NCI-H2029 (cell line): ENCODE results near the gene APBA2.
"Not testable (repeated sequence)": the region's sequence is repeated elsewhere in the genome, so short reads cannot be mapped to it uniquely, and the experiment has no call there.

Source experiments
- DNase-seq: peaks from one replicate; lab custom pipeline; 2025; lab: John Stamatoyannopoulos, UW

APBA2 gene

DNA sequence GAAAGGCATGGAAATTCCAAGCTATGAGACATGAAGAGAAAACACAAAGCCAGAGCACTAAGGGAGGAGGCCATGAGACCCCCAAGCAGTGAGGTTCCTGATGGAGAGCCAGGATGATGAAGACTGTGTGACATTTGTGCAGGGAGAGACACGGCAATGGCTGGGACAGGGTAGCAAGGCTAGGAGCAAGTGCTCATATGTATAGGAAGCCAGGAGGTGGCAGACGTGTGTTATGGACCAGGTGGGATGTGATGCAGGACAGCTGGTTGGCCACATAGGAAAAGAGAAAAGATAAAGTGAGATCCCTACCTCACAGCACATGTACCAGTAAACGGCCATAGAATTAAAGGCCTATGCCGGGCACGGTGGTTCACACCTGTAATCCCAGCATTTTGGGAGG, 112.7 kb downstream of the APBA2 start:
- no peak for DNase-seq

DNA sequence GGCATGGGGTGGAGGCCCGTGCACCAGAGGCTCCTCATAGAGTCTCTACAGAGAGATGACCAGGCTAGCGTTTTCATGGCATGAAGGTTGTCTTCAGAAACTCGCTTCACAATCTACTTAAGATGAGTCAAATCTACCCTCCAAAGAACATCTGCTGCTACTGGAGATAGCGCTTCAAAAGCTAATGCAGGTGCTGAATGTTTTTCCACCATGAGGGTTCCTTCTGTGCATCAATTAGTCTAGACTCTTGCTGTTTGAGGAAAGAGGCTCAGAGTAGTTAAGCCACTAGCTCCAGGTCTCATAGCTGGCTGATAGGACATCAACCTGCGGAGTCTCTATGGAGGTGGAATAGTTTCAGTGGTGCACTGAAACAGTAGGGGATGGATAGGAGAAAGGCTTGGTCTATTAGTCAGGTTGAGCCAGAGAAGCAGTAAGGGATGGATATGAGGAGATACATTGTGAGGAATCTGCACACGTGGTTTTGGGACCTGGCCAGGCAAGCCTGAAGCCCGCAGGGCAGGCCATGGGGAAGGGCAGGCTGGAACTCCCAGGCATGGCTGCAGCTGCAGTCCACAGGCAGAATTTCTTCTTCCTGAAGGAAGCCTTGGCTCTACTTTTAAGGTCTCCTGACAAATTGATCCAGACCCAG, 117.5 kb downstream of the APBA2 start:
- DNase-seq, result no peak

DNA sequence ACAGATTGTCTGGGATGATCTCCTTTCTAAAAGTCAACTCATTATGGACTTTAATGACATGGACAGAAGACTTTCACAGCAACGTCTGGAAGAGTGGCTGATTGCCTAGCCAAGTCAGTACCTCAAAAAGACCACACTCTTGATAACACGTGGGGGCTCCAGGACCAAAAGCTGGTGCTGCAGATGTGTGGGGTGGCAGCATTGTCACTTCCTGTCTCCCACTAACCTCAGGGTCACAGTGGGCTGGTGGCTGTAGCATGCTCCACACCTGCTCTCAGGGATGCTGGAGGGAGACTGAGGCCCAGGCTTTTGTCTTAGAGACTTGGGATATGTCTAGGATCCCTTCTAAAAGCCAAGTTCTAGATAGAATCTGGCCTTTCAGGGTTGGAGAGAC, 118.1 kb downstream of the APBA2 start:
- DNase-seq, result no peak

DNA sequence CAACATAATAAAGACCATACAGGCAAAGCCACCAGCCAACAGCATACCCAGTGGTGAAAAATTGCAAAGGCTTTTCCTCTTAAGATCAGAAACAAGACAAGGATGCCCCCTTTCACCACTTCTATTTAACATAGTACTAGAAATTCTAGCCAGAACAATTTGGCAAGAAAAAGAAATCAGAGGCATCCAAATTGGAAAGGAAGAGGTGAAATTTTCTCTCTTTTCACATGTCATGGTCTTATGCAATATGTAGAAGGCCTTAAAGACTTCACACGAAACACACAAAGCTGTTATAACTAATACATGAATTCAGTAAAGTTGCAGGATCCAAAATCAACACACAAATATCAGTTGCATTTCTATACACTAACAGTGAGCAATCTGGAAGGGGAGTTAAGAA, 120.2 kb downstream of the APBA2 start:
- DNase-seq, result no peak

DNA sequence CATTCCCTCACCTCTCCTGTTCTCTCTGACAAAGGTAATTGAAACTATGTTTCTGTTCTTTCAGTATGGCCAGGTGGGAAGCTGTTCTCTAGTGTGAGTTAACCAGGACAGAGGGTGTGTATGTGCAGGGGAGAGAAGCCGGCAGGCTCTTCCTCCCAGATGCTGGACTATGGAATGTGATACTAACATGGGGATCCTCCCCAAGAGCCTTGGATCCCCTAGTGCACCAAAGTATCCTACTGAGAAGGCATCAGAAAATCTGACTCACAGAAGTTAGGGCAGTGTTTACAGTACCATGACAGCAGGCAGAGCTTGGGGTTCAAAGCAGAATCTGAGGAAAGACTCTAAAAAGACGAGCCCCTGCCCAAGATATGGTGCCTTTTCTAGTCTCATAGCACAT, 123.1 kb downstream of the APBA2 start:
- no peak for DNase-seq

DNA sequence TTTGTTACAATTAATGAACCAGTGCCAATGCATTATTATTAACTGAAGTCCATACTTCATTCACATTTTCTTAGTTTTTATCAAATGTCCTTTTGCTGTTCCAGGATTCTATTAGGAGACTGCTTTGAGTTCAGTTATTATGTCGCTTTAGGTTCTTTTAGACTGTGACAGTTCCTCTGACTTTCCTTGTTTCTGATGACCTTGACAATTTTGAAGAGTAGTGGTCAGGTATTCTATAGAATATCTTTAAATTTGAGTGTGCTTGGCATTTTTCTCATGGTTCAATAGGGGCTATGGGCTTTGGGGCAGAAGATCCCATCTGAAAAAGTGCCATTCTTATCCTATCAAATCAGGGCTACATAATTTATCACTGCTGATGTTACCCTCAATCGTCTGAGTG, 126.3 kb downstream of the APBA2 start:
- no peak for DNase-seq

DNA sequence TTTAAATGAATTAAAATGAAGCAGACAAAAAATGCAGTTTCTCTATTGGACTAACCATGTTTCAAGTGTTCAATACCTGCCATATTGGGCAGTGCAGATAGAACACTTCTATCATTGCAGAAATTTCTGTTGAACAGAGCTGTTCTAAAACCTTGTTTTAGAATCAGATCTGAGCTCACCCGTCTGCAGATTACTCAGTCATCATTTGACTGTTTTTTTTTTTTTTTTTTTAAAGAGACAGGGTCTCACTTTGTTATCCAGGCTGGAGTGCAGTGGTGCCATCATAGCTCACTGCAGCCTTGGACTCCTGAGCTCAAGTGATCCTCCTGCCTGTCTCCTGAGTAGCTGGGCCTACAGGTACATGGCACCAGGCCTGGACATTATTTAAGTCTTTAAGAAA, 128.7 kb downstream of the APBA2 start:
- DNase-seq, result no peak

DNA sequence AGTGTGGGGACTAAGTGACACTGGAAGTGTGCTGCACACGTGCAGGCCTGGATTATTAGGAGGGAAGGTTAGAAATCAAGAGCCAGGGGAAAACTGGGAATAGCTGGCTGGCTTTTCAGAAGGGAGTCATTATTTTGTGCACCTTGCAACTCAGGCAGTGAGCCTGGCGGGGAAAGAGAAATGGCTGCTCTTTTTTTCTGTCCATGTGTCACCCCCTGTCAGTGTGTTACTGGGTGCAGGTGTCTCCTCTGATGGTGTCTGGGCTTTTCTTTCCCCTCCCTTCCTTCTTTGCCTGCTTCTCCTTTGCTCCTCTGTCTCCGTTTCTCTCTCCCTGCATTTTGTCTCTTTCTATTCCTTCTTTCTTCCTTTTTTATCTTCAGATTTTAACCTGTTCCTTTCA, 130.7 kb downstream of the APBA2 start:
- DNase-seq, result no peak

DNA sequence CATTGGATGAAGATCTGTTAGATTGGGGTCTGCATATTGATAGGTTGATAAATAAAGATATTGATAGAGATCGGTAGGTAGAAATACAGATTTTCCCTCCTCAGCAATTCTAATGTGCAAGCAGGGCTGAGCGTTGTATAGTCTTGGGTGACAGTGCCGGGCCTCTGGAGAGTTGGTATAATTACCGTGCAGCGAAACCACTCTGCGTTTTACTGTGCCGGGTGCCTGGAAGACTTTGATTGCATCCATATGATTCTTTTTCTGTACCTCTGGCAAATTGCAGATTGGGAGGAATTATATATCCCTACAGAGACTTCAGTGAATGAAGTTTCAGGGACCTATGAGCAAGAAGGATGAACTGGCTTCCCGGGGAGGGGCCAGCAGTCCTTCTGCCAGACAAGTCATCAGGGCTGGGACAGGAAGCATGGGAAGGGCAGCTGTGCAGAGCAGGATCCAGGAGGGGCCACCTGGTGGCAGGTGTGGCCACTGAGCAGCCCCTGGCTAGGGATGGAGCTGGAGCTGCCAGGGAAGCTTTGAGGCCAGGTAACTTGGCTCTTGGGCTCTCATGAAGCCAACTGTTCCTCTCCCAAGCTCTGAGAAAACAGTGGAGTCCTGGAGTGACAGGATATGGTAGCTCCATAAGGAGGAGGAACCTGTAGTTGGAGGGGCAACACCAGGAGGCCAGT, 132.5 kb downstream of the APBA2 start:
- DNase-seq, result peak; percentile 2

DNA sequence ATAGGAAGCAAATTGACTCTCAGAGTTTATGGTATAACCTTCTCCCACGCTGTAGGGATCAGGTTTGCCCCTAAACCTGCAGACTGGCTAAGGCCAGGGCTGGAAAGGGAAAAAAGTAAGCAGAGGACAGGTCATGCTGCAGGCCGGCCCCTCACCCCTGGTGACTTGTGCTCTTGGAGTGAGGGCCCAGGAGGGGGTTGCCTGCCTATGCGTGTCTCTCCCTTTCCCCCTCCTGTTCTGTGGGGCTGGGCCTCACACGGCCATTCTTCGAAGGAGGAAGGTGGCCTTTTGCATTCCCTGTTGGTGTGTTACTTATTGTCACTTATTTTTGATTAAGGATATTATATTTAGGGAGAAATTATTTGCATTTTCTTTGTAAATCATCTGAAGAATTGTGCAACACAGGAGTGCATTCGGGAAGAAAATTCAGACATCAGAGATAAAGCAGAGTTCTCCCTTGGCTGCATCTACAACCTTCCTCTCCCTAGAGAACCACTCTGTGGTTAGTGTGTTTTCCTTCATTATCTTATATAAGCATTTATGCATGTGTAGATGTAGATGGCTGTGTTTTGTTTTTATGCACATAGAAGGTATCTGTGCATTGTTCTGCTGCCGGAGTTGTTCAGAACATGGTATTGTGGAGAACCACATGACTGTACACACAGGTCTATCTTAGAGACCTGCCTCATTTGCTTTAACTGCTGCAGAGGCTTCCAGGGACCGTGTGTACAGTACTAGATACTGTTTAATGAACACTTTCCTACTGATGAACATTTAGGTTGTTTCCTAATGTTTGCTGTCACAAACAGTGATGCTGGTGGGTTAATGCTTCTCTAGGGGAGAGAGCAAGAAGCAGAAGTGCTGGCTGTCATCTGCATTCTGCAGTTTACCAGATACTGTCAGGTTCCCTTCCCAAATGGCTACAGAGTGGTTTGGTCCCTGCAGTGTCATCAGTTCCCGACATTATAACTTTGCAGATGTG, 133.5 kb downstream of the APBA2 start:
- DNase-seq, result no peak

DNA sequence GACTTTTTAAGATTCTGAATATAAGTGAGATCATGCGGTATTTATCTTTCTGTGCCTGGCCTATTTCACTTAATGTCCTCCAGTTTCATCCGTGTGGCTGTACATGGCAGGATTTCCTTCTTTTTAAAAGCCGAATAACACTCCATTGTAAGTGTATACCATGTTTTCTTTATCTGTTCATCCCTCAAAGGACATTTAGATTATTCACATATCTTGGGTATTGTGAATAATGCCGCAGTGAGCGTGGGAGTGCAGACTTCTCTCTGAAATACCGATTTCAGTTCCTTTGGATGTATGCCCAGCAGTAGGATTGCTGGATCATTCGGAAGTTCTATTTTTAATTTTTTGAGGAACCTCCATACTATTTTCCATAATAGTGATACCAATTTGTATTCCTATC, 136.1 kb downstream of the APBA2 start:
- DNase-seq, result no peak

DNA sequence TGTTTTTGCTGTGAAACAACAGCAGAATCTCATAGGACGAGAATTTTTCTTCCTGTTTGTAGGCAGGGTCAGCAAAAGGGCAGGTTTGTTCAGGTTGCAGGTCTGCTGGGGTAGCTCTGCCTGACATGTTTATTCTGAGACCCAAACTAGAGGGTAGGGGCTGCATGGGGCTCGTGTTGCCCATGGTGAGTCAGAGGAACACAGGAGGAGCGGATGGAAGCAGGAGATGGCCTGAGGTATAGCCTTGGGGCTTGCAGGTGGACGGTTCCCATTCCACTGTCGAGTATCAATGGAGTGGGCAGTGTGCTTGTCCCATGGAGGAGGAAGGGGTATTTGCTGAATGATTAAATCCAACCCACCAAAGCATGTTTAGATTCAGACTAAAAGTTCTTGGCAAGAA, 138.9 kb downstream of the APBA2 start:
- no peak for DNase-seq

DNA sequence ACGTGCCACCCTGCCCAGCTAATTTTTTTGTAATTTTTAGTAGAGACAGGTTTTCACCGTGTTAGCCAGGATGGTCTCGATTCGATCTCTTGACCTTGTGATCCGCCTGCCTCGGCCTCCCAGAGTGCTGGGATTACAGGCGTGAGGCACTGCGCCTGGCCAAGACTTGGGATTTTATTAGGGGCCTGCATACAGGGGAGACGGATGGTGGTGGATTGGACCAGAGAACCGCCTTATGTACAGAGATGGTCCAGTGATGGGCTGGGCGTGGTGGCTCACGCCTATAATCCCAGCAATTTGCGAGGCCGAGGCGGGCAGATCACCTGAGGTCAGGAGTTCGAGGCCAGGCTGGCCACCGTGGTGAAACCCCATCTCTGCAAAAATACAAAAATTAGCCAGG, 139.6 kb downstream of the APBA2 start:
- not testable (repeated sequence) for DNase-seq

DNA sequence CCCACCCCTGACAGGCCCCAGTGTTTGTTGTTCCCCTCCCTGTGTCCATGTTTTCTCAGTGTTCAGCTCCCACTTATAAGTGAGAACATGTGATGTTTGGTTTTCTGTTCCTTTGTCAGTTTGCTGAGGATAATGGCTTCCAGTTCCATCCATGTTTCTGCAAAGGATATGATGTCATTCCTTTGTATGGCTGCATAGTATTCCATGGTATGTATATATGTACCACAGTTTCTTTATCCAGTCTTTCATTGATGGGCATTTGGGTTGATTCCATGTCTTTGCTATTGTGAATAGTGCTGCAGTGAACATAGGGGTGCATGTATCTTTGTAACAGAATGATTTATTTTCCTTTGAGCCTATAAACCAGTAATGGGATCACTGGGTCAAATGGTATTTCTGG, 142.4 kb downstream of the APBA2 start:
- not testable (repeated sequence) for DNase-seq

DNA sequence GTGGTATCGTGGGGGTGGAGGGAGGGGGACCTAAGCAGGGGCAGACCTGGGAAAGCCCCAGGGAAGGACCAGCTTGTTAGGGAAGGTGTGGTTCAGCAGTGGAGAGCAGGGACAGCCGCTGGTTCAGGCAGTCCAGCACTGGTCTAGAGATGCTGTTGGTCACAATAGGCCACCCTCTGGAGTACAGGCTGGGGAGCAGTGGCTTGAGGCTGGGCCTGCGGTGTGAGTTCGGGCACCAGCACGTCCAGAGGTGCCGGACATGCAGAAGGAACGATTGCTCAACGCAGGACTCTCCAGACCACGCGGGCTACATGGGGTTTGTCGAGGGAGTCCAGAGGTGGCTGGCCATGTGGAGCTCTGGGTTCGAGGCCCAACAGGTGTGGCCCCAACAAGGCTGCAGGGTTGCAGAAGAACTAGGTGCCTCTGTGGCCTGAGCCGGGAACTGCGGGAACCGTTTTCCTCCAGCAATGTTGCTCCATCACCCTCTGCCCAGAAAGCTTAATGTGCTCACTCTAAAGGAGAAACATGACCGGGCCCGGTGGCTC, 143.9 kb downstream of the APBA2 start:
- DNase-seq, result no peak

DNA sequence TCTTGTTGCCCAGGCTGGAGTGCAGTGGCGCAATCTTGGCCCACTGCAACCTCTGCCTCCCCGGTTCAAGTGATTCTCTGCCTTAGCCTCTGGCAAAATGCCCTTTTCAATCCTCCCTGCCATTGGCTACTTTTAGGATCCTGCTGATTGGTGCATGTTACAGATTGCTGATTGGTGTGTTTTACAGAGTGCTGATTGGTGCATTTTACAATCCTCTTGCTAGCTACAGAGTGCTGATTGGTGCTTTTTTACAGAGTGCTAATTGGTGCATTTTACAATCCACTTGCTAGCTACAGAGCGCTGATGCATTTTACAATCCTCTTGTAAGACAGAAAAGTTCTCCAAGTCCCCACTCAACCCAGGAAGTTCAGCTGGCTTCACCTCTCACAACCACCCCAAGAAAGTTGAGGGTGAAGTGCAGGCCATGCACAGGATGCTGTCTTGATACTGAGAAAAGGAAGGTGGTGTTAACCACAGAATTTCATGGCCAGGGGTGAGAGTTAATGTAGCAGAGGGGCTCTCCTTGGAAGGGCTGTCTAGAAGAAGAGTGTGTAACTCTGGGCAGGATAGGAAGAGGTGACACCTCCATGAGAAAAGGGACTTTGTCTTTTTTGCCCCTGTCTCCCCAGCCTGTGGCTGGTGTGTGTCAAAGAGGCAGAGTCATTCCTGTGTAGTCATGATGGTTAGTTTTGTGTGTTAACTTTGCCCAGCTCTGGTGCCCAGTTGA, 145.9 kb downstream of the APBA2 start:
- DNase-seq, result no peak

DNA sequence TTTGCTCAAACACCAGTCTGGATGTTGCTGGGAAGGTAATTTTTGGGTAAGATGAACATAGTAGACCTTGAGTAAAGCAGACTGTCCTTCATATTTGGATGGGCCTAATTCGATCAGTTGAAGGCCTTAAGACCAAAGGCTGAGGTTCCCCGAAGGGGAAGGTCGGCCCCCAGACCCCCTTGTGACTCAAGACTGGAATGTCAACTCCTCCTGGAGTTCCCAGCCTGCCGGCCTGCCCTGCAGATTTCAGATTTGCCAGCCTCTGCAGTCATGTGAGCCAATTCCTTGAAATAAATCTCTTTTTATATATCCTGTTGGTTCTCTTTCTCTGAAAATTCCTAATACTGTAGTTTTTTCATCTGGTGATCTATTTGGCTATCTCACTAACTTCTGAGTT, 146.5 kb downstream of the APBA2 start:
- DNase-seq, result no peak

DNA sequence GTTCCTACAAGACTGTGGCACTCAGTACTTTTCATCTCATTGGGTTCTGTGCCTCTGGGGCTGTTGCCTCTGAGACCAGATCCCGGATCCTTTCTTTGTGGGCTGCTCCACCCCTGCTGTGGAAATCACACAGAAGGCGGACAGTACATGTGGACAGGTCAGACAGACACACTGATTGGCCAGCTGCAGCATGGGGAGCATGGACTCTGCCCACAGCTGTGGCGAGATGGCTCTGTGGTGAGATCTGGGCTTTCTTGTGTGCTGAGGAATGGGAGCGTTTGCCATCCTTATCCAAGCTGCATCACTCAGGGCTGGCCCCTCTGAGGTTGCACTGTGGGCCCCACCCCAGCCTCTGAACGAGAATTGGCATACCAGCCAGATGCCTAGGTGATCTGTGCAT, 147.0 kb downstream of the APBA2 start:
- DNase-seq, result no peak

DNA sequence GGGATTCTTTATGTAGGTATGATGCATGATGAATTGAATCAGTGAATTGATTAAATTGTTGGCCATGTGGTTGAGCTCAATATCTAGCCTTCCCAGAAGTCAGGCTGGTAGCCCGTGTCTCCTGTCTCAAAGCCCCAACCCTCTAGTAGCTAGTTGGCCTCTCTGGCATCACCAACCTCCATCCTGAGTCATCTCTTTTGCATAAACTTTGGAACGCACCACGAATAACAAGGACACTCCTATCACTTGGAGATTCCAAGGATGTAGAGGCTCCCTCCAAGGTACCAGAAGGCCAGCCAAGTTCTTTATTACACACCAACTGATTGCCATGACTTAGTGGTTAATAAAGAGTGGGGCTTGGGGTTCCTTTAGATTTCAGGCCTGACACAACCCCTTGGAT, 148.4 kb downstream of the APBA2 start:
- DNase-seq, result no peak

DNA sequence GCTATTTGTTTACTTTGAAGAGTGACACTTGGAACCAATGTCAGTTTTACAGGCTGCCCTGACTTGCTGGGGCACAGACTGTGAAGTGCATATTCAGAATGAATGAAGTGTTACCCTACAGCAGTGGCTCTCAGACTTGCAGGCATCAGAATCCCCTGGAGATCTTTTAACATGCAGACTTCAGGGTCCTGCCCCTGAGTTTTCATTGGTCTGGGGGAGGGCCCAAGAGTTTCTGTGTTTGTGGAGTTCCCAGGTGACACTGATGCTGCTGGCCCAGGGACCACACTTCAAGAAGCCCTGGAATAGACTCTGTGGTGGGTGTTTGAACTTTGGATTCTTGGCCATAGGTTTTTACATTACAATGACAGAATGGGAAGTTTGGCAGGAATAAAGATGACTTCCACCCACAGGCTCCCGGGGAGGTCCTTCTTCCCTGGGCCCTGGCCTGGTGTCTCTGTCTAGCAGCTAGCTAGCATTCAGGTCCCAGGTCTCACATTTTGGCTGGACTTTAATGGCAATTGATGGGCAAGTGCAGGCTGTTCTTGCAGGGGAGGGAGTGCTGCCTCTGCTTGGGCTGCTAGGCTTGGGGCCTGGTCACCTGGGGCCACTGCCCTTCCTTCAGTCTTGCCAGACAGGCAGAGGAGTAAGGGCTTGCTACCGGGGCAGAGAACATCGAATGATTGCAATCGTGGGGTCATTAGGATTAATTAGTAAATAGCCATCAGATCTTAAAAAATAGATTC, 149.0 kb downstream of the APBA2 start:
- no peak for DNase-seq
